SK-N-SH treated with all-trans-retinoic acid at 6 μM for 48 hours (cell line): ENCODE data around the gene MCU.

ENCODE experiments used
- ARNTL ChIP-seq: fragments of 450-650 bp; formaldehyde crosslinking; IDR thresholded peaks from 2 replicates; pipeline ENCODE4 v1.5.0; 2020; ENCODE audit warnings: low read depth, mild to moderate bottlenecking, moderate library complexity, borderline replicate concordance
- ESRRG ChIP-seq: fragments of 250-450 bp; sonication (Bioruptor Pico); IDR thresholded peaks from 2 replicates; pipeline ENCODE4 v1.6.1; 2021; ENCODE audit warnings: mild to moderate bottlenecking
- GLIS3 ChIP-seq: fragments of 250-450 bp; sonication (Bioruptor Pico); IDR thresholded peaks from 2 replicates; pipeline ENCODE4 v1.5.0; 2020; ENCODE audit warnings: mild to moderate bottlenecking, moderate library complexity
- OSR1 ChIP-seq: fragments of 250-450 bp; sonication (Bioruptor Pico); IDR thresholded peaks from 2 replicates; pipeline ENCODE4 v1.8.0; 2022; ENCODE audit warnings: moderate library complexity, mild to moderate bottlenecking, inconsistent platforms
- POU6F1 ChIP-seq: fragments of 250-450 bp; sonication (Bioruptor Pico); IDR thresholded peaks from 2 replicates; pipeline ENCODE4 v1.8.0; 2021; ENCODE audit warnings: low read depth, mild to moderate bottlenecking, moderate library complexity, borderline replicate concordance
- SNAI2 ChIP-seq: fragments of 250-450 bp; sonication (Bioruptor Pico); IDR thresholded peaks from 2 replicates; pipeline ENCODE4 v1.5.0; 2020; ENCODE audit warnings: mild to moderate bottlenecking, moderate library complexity
- TSHZ2 ChIP-seq: fragments of 250-450 bp; sonication (Bioruptor Pico); IDR thresholded peaks from 2 replicates; pipeline ENCODE4 v1.5.0; 2020; ENCODE audit warnings: mild to moderate bottlenecking, moderate library complexity
- ZFP3 ChIP-seq: fragments of 250-450 bp; sonication (Bioruptor Pico); IDR thresholded peaks from 2 replicates; pipeline ENCODE4 v1.5.0; 2020; ENCODE audit warnings: mild to moderate bottlenecking, moderate library complexity
- ZFP30 ChIP-seq: fragments of 450-650 bp; formaldehyde crosslinking; IDR thresholded peaks from 2 replicates; pipeline ENCODE4 v1.5.0; 2022; ENCODE audit warnings: mild to moderate bottlenecking, moderate library complexity
- TF ChIP-seq, protein P1 (sequence below): fragments of 250-450 bp; sonication (Bioruptor Pico); IDR thresholded peaks from 2 replicates; pipeline ENCODE4 v1.5.1; 2020; ENCODE audit warnings: low read depth, mild to moderate bottlenecking, moderate library complexity
- TF ChIP-seq, protein P2 (sequence below): fragments of 250-450 bp; sonication (Bioruptor Pico); IDR thresholded peaks from 2 replicates; pipeline ENCODE4 v1.8.0; 2020; ENCODE audit warnings: mild to moderate bottlenecking, moderate library complexity, borderline replicate concordance

- TF ChIP-seq, protein P1, sequence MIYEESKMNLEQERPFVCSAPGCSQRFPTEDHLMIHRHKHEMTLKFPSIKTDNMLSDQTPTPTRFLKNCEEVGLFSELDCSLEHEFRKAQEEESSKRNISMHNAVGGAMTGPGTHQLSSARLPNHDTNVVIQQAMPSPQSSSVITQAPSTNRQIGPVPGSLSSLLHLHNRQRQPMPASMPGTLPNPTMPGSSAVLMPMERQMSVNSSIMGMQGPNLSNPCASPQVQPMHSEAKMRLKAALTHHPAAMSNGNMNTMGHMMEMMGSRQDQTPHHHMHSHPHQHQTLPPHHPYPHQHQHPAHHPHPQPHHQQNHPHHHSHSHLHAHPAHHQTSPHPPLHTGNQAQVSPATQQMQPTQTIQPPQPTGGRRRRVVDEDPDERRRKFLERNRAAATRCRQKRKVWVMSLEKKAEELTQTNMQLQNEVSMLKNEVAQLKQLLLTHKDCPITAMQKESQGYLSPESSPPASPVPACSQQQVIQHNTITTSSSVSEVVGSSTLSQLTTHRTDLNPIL (CRISPR knock-in tag): no peak
- TF ChIP-seq ESRRG (CRISPR knock-in tag) (no peak), POU6F1 (CRISPR knock-in tag) (no peak), ARNTL (CRISPR knock-in tag) (no peak), SNAI2 (CRISPR knock-in tag) (no peak), GLIS3 (no peak), TSHZ2 (no peak), ZFP3 (CRISPR knock-in tag) (no peak), OSR1 (CRISPR knock-in tag) (no peak), ZFP30 (no peak)
- TF ChIP-seq, protein P2, sequence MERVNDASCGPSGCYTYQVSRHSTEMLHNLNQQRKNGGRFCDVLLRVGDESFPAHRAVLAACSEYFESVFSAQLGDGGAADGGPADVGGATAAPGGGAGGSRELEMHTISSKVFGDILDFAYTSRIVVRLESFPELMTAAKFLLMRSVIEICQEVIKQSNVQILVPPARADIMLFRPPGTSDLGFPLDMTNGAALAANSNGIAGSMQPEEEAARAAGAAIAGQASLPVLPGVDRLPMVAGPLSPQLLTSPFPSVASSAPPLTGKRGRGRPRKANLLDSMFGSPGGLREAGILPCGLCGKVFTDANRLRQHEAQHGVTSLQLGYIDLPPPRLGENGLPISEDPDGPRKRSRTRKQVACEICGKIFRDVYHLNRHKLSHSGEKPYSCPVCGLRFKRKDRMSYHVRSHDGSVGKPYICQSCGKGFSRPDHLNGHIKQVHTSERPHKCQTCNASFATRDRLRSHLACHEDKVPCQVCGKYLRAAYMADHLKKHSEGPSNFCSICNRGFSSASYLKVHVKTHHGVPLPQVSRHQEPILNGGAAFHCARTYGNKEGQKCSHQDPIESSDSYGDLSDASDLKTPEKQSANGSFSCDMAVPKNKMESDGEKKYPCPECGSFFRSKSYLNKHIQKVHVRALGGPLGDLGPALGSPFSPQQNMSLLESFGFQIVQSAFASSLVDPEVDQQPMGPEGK (CRISPR knock-in tag): no peak
Observed at GRCh38 chr10:72830625-72831024, 138.7 kb downstream of the MCU start.
